Measurements from ENCODE around the gene SLC43A1.

Gene SLC43A1

DNA sequence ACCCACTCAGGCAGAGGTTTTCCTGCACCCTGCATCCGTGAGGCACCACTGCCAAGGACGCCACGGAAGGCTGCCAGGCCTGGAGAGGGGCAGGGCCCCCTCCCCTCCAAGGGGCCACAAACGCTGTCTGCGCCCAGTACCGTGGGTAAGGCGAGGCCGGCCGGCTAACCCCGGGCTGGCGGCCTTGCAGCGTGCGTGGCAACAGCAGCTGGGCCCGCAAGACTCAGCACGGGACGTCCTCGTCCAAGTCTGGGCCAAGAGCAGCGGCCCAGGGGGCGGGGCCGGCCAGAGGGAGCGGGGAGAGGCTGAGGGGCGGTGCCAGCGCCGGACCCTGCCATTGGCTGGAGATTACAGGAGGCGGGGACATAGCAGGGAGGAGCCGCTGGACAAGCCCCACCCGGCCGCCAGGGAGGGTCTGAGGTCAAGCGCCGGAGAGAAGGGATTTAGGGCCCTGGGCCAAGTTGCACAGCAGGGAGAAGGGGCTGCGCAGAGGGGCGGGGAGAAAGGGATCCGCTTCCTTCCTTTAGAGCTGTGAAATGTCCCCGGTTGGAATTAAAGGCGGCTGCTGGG lies 16.0 kb downstream of the SLC43A1 start:
- no peaks in the 10 kb centered on the region for H3K27me3 ChIP-seq (ENCODE audit: low read depth)
- no peak overlapping the region for H3K4me3 ChIP-seq
- in situ Hi-C loops (cut with MboI; ENCODE audit: low sequenced_read_pairs) = no loop called here
- no peaks in the 10 kb centered on the region for H3K9me3 ChIP-seq
- DNase-seq (ENCODE audit: low spot score in 2 of 2) = peak; percentile 91 to 96
- peaks cover 35% of the 10 kb centered on the region for H3K36me3 ChIP-seq (replicated peaks)
- peaks cover 8% of the 10 kb centered on the region for H3K4me1 ChIP-seq

DNA sequence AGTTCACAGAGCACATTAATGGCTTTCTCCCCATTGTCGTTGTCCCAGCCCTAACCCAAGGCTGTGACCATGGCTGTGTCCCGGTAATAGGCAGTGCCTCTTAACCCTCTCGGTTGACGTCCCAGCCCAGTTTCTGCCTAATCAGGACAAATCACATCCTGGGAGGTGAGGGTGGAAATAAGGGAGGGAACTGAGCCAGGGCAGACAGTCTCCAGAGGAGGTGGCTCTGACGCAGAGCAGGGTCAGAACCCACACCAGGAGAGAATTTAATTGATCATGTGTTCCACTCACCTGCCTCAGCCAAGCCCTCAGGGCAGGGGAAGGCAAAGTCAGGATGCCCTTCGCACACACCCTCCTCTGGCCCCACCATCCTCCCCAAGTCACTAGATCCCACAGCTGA lies 17.0 kb downstream of the SLC43A1 start:
- Histone ChIP-seq H3K9me3 (no peaks in the 10 kb centered on the region), H3K4me1 (peaks cover 12% of the 10 kb centered on the region), H3K4me3 (no peak overlapping the region), H3K36me3 (replicated peaks) (peaks cover 43% of the 10 kb centered on the region), H3K27me3 (ENCODE audit: low read depth) (no peaks in the 10 kb centered on the region)
- no peak for DNase-seq (ENCODE audit: low spot score in 2 of 2)
- in situ Hi-C loops (cut with MboI; ENCODE audit: low sequenced_read_pairs) = no loop called here

DNA sequence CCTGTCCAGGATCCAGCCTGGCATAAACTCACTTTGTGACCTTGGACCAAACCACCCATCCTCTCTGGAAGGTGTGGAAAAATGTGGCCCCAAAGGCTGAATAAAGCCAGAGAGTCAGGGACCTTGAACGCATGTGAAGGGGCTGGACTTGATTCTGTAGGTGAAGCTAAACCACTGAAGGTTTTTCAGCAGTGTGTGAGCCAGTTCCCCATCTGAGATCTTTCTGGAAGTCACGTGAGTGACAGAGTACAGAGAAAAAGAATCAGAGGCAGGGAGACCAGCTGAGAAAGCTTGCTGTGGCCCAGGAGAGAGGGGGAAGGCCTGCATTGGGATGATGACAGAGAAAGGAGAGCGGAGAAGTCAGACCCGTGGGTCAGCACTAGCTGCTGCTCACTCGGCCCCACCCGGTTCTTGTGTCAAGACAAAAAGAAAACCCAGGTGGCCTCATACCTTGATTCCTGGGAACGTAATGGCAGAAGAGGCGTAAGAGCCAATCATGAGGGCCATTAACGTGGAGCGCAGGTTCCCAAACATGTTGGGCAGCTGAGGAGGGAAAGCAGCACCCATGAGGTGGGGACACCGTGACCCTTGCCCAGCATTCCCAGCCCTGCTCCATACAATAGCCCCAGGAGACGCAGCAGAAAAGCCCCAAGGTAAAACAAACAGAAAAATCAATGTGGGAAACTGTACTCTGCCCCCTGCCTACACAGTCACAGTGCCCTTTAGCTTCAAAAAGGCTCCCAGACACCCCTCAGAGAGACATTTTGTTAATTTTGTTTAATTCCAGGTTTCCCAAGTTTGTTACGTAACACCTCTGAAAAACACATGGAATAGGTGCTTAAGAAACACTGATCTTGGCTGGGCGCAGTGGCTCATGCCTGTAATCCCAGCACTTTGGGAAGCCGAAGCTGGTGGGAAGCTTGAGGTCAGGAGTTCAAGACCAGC lies 17.9 kb downstream of the SLC43A1 start:
- DNase-seq (ENCODE audit: low spot score in 2 of 2) = no peak
- H3K4me1 ChIP-seq = peaks cover 13% of the 10 kb centered on the region
- in situ Hi-C loops (cut with MboI; ENCODE audit: low sequenced_read_pairs) = no loop called here

DNA sequence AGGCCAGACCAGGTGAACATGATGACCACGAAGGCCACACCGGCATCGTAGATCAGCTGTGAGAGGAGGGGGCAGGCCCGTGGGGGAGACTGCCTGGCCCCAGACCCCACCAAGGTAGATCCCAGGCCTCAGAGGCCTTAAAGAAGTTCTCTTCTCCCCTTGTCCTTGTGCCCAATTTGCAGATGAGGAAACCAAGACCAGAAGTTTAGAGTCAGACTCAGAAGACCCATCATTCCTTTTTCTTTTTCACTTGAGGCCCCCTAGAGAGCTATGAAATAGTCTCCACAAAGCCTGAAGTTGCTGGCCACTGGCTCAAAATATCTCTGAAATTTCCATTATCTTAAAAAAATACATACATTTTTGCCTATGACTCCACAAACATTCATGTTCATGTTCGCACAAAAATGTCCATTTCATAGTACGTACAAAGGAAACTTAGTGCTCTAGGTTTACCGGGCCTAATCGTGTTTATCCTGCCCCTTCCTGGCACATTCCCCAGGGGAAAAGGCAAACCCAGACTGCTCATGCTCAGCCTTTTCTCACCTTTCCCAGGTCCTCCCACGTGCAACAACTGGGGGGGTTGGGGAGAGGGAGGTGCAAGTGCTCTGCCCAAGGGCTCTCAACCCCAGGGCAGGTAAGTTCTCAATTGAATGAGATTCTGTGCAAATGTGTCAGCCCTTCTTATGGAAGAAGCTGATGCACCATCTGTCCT lies 19.2 kb downstream of the SLC43A1 start:
- in situ Hi-C loops (cut with MboI; ENCODE audit: low sequenced_read_pairs) = no loop called here
- DNase-seq (ENCODE audit: low spot score in 2 of 2) = no peak
- Histone ChIP-seq H3K4me1 (peaks cover 13% of the 10 kb centered on the region), H3K9me3 (no peaks in the 10 kb centered on the region), H3K27me3 (ENCODE audit: low read depth) (no peaks in the 10 kb centered on the region), H3K36me3 (replicated peaks) (peaks cover 51% of the 10 kb centered on the region), H3K4me3 (no peak overlapping the region)

More for the DNA sequence above, 17.9 kb downstream of the SLC43A1 start:
- Histone ChIP-seq H3K9me3 (no peaks in the 10 kb centered on the region), H3K4me3 (no peak overlapping the region), H3K36me3 (replicated peaks) (peaks cover 51% of the 10 kb centered on the region), H3K27me3 (ENCODE audit: low read depth) (no peaks in the 10 kb centered on the region)

DNA sequence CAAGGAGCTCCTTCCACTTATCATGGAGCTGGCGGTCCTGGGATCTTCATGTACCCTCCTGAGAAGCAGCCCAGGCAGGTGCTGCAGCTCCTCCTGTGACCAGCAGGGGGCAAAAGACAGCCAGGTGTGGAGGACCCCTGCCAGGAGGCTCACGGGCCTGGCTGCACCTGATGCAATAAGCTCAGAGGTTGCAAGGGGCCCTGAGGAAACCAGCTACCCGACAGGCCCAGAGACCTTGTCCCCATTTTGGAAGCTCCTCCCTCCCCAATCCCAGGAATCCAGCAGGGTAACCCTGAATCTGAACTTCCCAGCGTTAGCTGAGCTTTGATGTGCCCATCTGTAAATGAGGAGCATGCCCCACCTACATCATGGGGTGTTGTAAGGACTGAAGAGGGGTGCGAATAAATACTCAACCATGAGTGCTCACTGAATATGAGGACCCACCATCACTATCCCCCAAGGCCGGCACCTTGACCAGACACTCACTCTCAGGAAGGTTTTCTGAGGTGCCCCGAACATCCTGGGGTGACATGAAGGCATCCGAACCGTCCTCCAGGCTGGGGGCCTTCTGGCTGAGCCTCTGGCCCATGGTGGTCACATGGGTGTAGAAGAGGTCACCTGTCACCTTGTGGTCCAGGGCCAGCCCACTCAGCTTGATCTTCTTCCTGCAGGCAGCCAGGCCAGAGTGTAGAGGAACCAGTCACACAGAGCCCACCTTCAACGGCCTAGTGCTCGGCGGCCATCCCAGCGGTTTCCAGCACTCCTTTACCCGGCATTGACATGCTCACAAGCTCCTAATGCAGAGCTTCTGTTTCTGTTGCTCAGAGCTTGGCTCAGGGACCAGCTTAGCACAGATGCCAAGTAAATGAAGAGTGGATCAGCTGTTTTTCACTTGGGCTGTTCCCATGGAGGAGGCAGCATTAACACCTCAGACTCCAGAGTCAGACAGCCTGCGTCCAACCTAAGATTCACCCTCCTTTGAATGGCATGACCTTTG lies 21.7 kb downstream of the SLC43A1 start:
- Histone ChIP-seq H3K4me3 (no peak overlapping the region), H3K27me3 (ENCODE audit: low read depth) (no peaks in the 10 kb centered on the region), H3K4me1 (peaks cover 5% of the 10 kb centered on the region), H3K9me3 (no peaks in the 10 kb centered on the region), H3K36me3 (replicated peaks) (peaks cover 57% of the 10 kb centered on the region)
- peak; percentile 17 to 79 for DNase-seq (ENCODE audit: low spot score in 2 of 2)
- in situ Hi-C loops (cut with MboI; ENCODE audit: low sequenced_read_pairs) = no loop called here

DNA sequence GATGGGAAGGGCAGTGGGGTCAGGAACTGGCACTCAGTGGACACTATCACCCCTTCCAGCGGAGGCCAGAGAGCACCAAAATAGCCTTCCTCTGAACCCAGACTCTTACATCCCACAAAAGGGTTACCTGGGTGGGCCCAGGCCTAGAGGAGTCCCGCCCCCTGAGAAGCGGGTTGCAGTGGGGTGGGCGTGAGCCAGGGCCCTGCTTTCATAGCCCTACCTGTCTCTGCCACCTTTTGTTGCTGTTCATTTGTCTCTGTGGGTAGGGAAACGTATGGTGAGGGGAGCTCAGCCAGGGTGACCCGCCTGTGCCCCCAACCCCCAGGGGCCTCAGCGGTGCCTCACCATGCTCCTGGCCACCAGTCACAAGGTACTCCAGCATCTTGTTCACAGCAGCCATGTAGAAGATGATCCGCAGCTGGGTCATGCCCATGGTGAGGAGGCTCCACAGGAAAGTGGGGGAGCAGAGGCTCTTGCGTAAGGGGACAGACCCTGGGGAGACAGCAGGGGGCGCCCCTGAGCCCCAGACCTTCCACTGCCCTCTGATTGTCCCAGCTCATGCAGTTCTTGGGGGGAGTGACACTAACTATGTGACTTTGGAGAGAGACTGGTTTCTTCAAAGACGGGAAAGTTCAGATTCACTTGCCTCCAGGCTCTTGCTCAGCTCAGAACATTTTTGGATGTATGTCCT lies 24.0 kb downstream of the SLC43A1 start:
- in situ Hi-C loops (cut with MboI; ENCODE audit: low sequenced_read_pairs) = no loop called here
- DNase-seq (ENCODE audit: low spot score in 2 of 2) = peak; percentile 11 to 69
- no peaks in the 10 kb centered on the region for H3K9me3 ChIP-seq
- peaks cover 5% of the 10 kb centered on the region for H3K4me1 ChIP-seq
- H3K36me3 ChIP-seq (replicated peaks) = peaks cover 60% of the 10 kb centered on the region
- H3K27me3 ChIP-seq (ENCODE audit: low read depth) = no peaks in the 10 kb centered on the region
- no peak overlapping the region for H3K4me3 ChIP-seq

DNA sequence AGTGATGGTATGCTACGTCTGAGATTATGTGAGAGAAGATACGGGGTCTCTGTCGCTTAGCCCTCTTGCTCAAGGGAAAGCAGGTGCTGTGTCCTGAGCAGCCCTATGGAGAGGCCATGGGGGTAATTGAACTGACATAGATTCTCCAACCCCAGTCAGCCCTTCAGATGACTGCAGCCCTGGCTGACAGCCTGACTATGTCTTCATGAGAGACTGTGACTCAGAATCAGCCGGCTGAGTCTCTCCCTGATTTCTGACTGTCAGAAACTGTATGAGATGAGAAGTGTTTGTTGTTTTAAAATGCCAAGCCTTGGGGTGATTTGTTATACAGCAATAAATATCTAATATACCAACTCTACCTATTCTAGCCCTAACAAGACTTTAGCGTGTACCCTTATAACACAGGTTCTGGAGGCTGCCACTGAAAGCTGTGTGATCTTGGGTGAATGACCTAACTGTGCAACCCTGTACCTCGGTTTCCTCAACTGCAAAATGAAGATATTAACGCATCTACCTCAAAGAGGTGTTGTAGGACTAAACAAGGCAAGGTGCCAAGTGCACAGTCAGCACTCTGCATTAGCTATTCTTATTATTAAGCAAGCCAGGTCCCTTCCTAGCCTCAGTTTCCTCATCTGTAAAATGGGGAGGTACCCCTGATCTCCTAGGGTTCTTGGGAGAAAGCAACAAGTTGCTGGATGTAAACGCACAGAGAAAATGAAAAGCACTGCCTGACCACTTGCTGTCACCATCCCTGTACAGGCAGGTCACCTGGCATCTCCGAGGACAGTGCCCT lies 24.9 kb downstream of the SLC43A1 start:
- Histone ChIP-seq H3K4me3 (no peak overlapping the region), H3K36me3 (replicated peaks) (peaks cover 56% of the 10 kb centered on the region), H3K4me1 (peaks cover 5% of the 10 kb centered on the region), H3K9me3 (no peaks in the 10 kb centered on the region), H3K27me3 (ENCODE audit: low read depth) (no peaks in the 10 kb centered on the region)
- in situ Hi-C loops (cut with MboI; ENCODE audit: low sequenced_read_pairs) = no loop called here
- no peak for DNase-seq (ENCODE audit: low spot score in 2 of 2)

DNA sequence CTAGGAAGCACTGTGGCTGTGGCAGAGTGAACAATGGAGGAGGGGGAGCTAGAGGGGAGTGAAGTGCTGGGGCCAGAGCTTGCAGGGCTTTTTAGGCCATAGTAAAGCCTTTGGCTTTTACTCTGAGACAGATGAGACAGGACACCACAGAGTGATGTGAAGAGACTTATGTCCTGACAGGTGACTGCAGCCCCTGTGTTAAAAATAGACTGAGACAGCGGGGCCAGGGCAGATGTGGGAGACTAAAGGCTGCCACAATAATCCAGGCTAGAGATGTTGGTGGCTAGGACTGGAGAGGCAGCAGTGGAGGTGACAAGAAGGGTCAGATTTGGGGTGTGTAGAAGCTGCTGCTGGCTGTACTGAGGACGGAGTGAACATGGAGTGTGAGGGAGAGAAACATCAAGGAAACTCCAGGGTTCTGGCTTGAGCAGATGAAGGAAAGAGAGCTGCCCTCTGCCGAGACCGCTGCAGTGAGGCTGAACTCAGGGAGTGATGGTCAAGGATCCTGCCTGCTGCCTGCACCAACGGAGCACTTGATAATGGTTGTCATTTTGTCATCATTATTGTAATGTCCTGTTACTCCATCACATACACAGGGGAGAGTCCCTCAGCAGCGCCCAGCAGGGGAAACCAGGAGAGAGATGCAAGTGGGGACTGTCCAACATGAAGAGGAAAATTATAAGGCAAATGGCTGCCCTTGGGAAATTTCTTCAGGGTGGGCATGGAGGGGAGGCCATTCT lies 27.4 kb downstream of the SLC43A1 start:
- Histone ChIP-seq H3K9me3 (no peaks in the 10 kb centered on the region), H3K27me3 (ENCODE audit: low read depth) (no peaks in the 10 kb centered on the region), H3K4me1 (no peaks in the 10 kb centered on the region), H3K4me3 (no peak overlapping the region), H3K36me3 (replicated peaks) (peaks cover 56% of the 10 kb centered on the region)
- no peak for DNase-seq (ENCODE audit: low spot score in 2 of 2)
- in situ Hi-C loops (cut with MboI; ENCODE audit: low sequenced_read_pairs) = no loop called here

DNA sequence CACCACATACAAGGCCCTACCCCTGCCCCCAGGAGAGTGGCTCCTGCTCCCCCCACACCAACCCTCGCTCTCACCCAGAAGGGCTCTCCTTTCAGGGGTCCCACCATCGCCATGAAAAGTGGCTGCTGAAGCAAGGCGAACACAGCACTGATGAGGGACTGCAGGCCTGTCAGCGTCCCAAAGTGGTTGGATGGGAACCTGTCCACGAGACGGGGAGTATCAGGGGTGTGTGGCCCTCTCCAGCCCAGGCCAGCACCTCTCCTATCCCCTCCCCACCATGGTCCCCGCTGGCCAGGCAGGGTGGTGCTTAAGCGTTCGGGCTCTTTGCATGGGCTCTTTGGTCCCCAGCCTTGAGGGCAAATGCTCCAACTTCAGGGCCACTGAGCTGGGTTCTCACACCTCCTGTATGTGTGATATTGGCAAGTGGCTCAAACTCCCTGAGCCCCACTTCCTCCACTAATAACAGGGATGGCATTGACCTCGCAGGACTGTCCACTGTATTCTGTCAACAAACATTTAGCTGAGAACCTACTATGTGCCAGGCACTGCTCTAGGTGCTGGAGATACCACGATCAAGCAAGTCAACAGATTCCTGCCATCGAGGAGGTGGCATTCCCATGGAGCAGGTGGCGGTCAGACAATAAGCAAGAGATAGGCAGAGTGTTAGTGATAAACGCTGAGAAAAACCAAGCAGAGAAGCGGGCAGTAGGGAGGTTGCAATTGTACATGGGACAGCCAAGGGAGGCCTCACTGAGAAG lies 28.3 kb downstream of the SLC43A1 start:
- in situ Hi-C loops (cut with MboI; ENCODE audit: low sequenced_read_pairs) = no loop called here
- Histone ChIP-seq H3K36me3 (replicated peaks) (peaks cover 52% of the 10 kb centered on the region), H3K27me3 (ENCODE audit: low read depth) (no peaks in the 10 kb centered on the region), H3K4me1 (no peaks in the 10 kb centered on the region), H3K9me3 (no peaks in the 10 kb centered on the region), H3K4me3 (no peak overlapping the region)
- no peak for DNase-seq (ENCODE audit: low spot score in 2 of 2)

DNA sequence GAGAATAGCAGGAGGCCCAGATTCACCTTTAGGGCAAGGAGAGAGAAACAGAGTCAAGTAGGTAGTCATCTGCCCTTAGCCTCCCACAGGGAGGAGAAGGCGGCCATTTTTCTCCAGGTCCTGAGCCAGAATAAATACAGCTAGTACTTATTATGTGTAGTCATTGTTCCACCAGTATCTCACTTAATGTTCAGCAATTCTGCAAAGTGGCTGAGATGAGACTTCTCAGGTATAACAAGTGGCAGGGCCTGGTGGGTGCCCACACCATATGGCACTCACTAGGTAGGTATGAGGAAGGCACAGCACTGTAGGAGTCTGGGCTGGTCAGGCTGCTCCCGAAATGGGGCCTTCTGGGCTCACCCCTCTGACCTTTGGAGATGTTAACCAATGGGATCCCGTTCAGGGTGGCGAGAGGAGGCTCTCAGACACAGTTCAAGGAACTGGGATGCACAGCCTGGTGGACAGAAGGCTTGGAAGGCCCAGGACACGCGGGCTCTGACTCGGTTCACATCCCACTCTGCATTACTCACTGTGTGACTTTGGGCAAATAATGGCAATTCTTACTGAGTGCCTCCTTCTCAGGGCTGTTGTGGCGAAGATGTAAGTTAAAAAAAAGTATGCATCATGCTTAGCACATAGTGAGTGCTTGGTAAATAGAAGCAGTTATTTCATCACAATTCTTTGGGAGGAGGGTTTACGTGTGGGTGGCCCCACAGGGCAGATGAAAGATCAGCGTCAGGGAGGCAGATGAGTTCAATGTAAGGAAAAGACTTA lies 30.1 kb downstream of the SLC43A1 start:
- H3K4me1 ChIP-seq = no peaks in the 10 kb centered on the region
- no peaks in the 10 kb centered on the region for H3K9me3 ChIP-seq
- no peak for DNase-seq (ENCODE audit: low spot score in 2 of 2)
- peaks cover 45% of the 10 kb centered on the region for H3K36me3 ChIP-seq (replicated peaks)
- H3K4me3 ChIP-seq = no peak overlapping the region
- H3K27me3 ChIP-seq (ENCODE audit: low read depth) = no peaks in the 10 kb centered on the region
- in situ Hi-C loops (cut with MboI; ENCODE audit: low sequenced_read_pairs) = no loop called here

All from HAP-1 (cell line).